GM23338 (cell line): Measurements from ENCODE around the gene SCAMP1. TPM values are rescaled to one million over a fixed set of nuclear protein-coding genes. Genes with fewer than 3 reads are reported as not detected.
A peak's percentile ranks its signal among the peaks of the same experiment; 100 is the strongest.

ENCODE experiments used
- ATAC-seq: fragments of 200-7000 bp; cut with Tn5 transposase; 3 replicates; pipeline ENCODE4 v1.9.1; 2020
- DNase-seq: peaks from one replicate; pipeline ENCODE4 v3.0.0-alpha.2; 2015; ENCODE audit warnings: low spot score
- H2AFZ ChIP-seq: fragments of 200-600 bp; sonication (generic); 2 replicates; pipeline ENCODE4 v1.8.0; 2016; ENCODE audit warnings: antibody characterized with exemption, mild to moderate bottlenecking, moderate library complexity
- H3F3A ChIP-seq: fragments of 200-600 bp; sonication (generic); replicated peaks from 2 replicates; pipeline ENCODE4 v1.8.0; 2017; ENCODE audit warnings: antibody characterized with exemption, mixed run types, low read depth
- H3K27ac ChIP-seq: fragments of 200-600 bp; sonication (generic); 2 replicates; pipeline ENCODE4 v1.6.1; 2016; ENCODE audit warnings: low read depth
- H3K27me3 ChIP-seq: fragments of 200-600 bp; sonication (generic); 2 replicates; pipeline ENCODE4 v1.8.0; 2016; ENCODE audit warnings: mild to moderate bottlenecking, mixed run types, moderate library complexity; ENCODE audit not compliant: insufficient read depth
- H3K36me3 ChIP-seq: fragments of 200-600 bp; sonication (generic); 2 replicates; pipeline ENCODE4 v1.8.0; 2016; ENCODE audit warnings: mild to moderate bottlenecking; ENCODE audit not compliant: insufficient read depth
- H3K4me1 ChIP-seq: fragments of 200-600 bp; sonication (generic); 2 replicates; pipeline ENCODE4 v1.8.0; 2016; ENCODE audit warnings: mild to moderate bottlenecking, moderate library complexity; ENCODE audit not compliant: insufficient read depth
- H3K4me2 ChIP-seq: fragments of 200-600 bp; sonication (generic); 2 replicates; pipeline ENCODE4 v1.7.1; 2017; ENCODE audit warnings: mixed run types
- H3K4me3 ChIP-seq: fragments of 200-600 bp; sonication (generic); 2 replicates; pipeline ENCODE4 v1.6.1; 2016; ENCODE audit warnings: mixed run types
- H3K79me2 ChIP-seq: fragments of 200-600 bp; sonication (generic); replicated peaks from 2 replicates; pipeline ENCODE4 v1.8.0; 2017; ENCODE audit warnings: mild to moderate bottlenecking; ENCODE audit not compliant: insufficient read depth
- H3K9me2 ChIP-seq: fragments of 200-600 bp; sonication (generic); 2 replicates; pipeline ENCODE4 v1.8.0; 2017; ENCODE audit not compliant: insufficient read depth
- H4K20me1 ChIP-seq: fragments of 200-600 bp; sonication (generic); replicated peaks from 2 replicates; pipeline ENCODE4 v1.8.0; 2017; ENCODE audit warnings: mild to moderate bottlenecking; ENCODE audit not compliant: insufficient read depth
- H3K27ac Mint-ChIP-seq: 2 replicates; pipeline ENCODE4 v1.8.0; 2020; ENCODE audit warnings: inconsistent platforms, mild to moderate bottlenecking, moderate library complexity, mixed read lengths
- H3K27me3 Mint-ChIP-seq: 3 replicates; pipeline ENCODE4 v1.8.0; 2022; ENCODE audit warnings: low read depth, mild to moderate bottlenecking, moderate library complexity, mixed read lengths, inconsistent platforms; ENCODE audit not compliant: insufficient read depth, poor library complexity
- H3K36me3 Mint-ChIP-seq: 3 replicates; pipeline ENCODE4 v1.8.0; 2021; ENCODE audit warnings: low read depth, mild to moderate bottlenecking, inconsistent platforms, moderate library complexity, mixed read lengths
- H3K4me1 Mint-ChIP-seq: 3 replicates; pipeline ENCODE4 v1.8.0; 2020; ENCODE audit warnings: mild to moderate bottlenecking, inconsistent platforms, mixed read lengths
- H3K4me3 Mint-ChIP-seq: 3 replicates; pipeline ENCODE4 v1.8.0; 2021; ENCODE audit warnings: moderate library complexity, mild to moderate bottlenecking, inconsistent platforms, mixed read lengths
- H3K9me3 Mint-ChIP-seq: 3 replicates; pipeline ENCODE4 v1.8.0; 2020; ENCODE audit warnings: moderate library complexity, mild to moderate bottlenecking, inconsistent platforms, mixed read lengths
- EZH2phosphoT487 ChIP-seq: fragments of 200-600 bp; sonication (generic); IDR thresholded peaks from one replicate; pipeline ENCODE4 v1.8.1; 2018; ENCODE audit warnings: antibody characterized with exemption; ENCODE audit not compliant: unreplicated experiment
- JUNB ChIP-seq: IDR thresholded peaks from one replicate; pipeline ENCODE4 v1.6.1; 2016; ENCODE audit warnings: antibody characterized with exemption; ENCODE audit not compliant: unreplicated experiment
- POLR2AphosphoS5 ChIP-seq: IDR thresholded peaks from 2 replicates; pipeline ENCODE4 v1.6.1; 2016; ENCODE audit warnings: antibody characterized with exemption, low read depth
- ZNF114 ChIP-seq: fragments of 250-450 bp; sonication (Bioruptor Pico); IDR thresholded peaks from 2 replicates; pipeline ENCODE4 v1.5.0; 2020; ENCODE audit warnings: mild to moderate bottlenecking, moderate library complexity
- ZNF331 ChIP-seq: fragments of 250-450 bp; sonication (Bioruptor Pico); IDR thresholded peaks from 2 replicates; pipeline ENCODE4 v1.5.0; 2020; ENCODE audit warnings: low read depth, mild to moderate bottlenecking, moderate library complexity
- polyA plus RNA-seq: library from polyadenylated mRNA; unstranded; fragments of >200 nt; fragmentation: Nextera tagmentation; extraction: Ambion mirVana; gene quantifications from 2 replicates; pipeline ENCODE4 v1.2.1, GENCODE V29; 2016
- total RNA-seq: library from RNA; depleted of rRNA; stranded (reverse); fragments of >200 nt; shearing (Covaris generic); gene quantifications from 2 replicates; pipeline ENCODE4 v1.2.3, GENCODE V29; 2014
- TF ChIP-seq, protein P1 (sequence below), 2 experiments: fragments of 200-600 bp in 1 of 2; sonication (generic) in 1 of 2; conservative IDR thresholded peaks; 2 replicates each; pipeline versions ENCODE4 v1.5.1 to v1.6.1; 2016 to 2017; ENCODE audit warnings: antibody characterized with exemption in 2 of 2, low read depth in 2 of 2, mild to moderate bottlenecking in 2 of 2, moderate library complexity in 1 of 2
- TF ChIP-seq, protein P2 (sequence below): IDR thresholded peaks from 2 replicates; pipeline ENCODE4 v1.6.1; 2016; ENCODE audit warnings: antibody characterized with exemption

The SCAMP1 gene
- total and polyA plus RNA-seq, 2 experiments from 2014 or later = 26.8 to 53.9 TPM

DNA sequence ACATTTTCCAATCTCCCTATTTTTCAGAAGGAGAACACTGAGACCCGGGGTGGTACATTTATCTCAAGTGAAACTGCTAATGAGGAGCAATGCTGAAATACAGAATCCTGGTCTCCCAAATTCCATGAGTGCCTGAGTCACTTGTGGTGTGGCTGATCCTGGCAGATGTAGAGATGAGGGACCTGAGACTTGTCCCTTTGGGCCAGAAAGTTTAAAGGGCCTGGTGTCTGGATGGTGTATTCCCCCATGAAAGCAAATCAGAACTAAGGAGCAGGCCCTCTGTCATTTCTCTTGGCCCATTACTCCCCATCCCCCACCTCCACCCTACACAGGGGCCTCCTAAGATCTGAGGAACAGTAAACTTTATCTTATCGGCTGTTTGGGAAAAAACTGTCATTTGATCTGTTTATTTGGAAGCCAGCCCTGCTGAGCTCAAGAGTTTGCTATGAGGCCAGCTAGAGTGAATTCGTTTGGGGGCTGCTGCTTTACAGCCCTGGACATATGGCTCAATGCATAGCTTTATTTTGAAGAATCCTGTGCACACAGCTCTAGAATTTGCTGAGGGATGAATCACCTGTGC, 147.9 kb downstream of the SCAMP1 start (continued):
- TF ChIP-seq, protein P1, sequence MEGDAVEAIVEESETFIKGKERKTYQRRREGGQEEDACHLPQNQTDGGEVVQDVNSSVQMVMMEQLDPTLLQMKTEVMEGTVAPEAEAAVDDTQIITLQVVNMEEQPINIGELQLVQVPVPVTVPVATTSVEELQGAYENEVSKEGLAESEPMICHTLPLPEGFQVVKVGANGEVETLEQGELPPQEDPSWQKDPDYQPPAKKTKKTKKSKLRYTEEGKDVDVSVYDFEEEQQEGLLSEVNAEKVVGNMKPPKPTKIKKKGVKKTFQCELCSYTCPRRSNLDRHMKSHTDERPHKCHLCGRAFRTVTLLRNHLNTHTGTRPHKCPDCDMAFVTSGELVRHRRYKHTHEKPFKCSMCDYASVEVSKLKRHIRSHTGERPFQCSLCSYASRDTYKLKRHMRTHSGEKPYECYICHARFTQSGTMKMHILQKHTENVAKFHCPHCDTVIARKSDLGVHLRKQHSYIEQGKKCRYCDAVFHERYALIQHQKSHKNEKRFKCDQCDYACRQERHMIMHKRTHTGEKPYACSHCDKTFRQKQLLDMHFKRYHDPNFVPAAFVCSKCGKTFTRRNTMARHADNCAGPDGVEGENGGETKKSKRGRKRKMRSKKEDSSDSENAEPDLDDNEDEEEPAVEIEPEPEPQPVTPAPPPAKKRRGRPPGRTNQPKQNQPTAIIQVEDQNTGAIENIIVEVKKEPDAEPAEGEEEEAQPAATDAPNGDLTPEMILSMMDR (conservative IDR thresholded peaks at IDR 0.05; ENCODE audit: low read depth in 2 of 2) = no peak
- TF ChIP-seq POLR2AphosphoS5 = no peak

DNA sequence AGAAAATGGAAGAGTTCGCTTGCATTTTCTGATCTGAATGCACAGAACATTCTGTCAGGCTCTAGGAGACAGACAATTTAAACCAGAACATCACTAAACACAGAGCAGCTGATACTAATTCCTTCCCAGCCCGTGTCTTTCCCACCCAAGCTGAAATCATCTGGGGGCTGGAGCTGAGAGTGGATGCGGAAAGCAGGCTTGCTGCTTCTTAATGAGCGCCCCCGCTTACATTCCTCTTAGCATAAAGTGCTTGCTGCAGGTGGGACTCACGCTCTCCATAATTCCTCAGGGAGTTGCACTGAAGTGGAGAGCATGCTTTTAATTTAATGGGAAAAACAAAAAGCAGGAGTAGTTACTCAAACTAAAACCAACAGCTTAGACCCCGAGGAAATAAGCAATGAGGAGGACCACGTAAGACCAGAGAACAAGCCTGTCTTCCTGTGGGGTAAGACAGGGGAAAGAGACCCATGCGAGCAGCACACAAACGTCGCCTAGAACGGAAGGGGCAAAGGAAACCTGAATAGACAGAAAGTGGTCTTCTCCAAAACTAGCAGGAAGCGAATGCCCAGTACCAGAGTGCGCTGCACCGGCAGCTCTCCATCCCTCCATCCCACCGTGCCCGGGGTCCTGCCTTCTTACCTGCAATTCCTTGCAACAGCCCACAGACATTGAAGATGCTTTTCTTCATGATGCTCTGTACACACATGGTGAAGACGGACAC, 148.9 kb downstream of the SCAMP1 start:
- H3K27ac Mint-ChIP-seq = peak overlapping the region; percentile 25; the same call in 1 of the 2 replicates
- H3K27ac ChIP-seq = no peak overlapping the region
- no peaks in the 10 kb centered on the region; the same call in 1 of the 3 replicates for H3K36me3 Mint-ChIP-seq

DNA sequence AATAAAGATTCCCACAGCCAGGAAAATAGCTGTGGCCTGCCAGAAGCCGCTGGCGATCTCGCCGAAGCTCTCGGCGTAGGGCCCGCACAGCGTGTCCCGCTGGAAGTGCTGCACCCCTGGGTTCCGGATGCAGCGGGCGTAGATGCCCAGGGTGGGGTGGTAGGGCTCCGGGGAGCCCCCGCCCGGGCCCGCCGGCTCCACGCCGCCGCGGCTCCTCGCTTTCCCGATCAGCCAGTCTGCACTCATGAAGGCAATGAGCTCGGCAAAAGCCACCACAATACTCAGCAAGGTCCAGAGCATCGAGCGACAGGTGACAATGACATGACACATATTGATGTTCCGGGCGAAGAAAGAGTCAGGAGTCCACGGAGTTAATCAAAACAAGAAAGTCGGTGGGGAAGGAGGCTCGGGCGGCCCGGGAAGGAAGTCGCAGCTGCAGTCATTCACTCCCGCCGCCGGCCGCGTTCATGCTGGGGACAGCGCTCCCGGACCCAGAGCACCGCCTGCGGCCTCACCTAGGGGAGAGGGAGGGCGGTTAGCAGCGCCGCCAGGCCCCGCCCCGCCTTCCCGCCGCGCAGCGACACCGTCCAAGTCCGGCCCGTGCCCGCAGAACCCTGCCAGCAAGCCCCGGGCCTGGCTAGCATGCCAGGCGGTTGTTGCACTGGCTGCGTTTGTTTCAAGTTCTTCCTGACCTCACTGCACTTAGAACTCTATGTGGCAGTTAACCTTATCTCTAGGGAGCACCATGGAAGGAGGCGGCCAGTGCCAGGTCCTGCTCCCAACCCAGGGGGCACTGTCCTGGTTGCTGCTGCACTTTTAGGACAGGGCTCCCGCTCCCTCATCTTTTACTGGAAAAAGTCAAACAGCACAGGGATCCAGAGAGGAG, 149.7 kb downstream of the SCAMP1 start:
- Mint-ChIP-seq H3K27me3 (peaks cover 5% of the 10 kb centered on the region), H3K9me3 (no peaks in the 10 kb centered on the region), H3K4me3 (peak overlapping the region; percentile 62), H3K36me3 (peaks cover 5% of the 10 kb centered on the region), H3K4me1 (peaks cover 46% of the 10 kb centered on the region), H3K27ac (peak overlapping the region; percentile 61; the same call in 1 of the 2 replicates)
- Histone ChIP-seq H3K36me3 (no peaks in the 10 kb centered on the region), H3K4me2 (peak overlapping the region; percentile 90), H3K4me1 (peaks cover 28% of the 10 kb centered on the region), H4K20me1 (peaks cover 12% of the 10 kb centered on the region), H3K4me3 (peak overlapping the region; percentile 53), H3K27ac (no peak overlapping the region), H3K27me3 (no peaks in the 10 kb centered on the region), H2AFZ (no peak overlapping the region), H3K79me2 (peaks cover 59% of the 10 kb centered on the region), H3K9me2 (no peaks in the 10 kb centered on the region), H3F3A (0 out of 2 replicates have a peak, but pooled peaks cover 4% of the 10 kb centered on the region)
- peak; percentile 94 for ATAC-seq
- peak; percentile 84 for DNase-seq
- TF ChIP-seq ZNF114 (no peak), POLR2AphosphoS5 (no peak), EZH2phosphoT487 (no peak)
- TF ChIP-seq, protein P1 (conservative IDR thresholded peaks at IDR 0.05; ENCODE audit: low read depth in 2 of 2) = peak; percentile 40 to 48
- TF ChIP-seq, protein P2, sequence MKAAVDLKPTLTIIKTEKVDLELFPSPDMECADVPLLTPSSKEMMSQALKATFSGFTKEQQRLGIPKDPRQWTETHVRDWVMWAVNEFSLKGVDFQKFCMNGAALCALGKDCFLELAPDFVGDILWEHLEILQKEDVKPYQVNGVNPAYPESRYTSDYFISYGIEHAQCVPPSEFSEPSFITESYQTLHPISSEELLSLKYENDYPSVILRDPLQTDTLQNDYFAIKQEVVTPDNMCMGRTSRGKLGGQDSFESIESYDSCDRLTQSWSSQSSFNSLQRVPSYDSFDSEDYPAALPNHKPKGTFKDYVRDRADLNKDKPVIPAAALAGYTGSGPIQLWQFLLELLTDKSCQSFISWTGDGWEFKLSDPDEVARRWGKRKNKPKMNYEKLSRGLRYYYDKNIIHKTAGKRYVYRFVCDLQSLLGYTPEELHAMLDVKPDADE = no peak

More for the DNA sequence above, 148.9 kb downstream of the SCAMP1 start:
- Histone ChIP-seq H3K27me3 (no peaks in the 10 kb centered on the region), H4K20me1 (peaks cover 15% of the 10 kb centered on the region), H3K36me3 (no peaks in the 10 kb centered on the region), H2AFZ (no peak overlapping the region), H3K9me2 (no peaks in the 10 kb centered on the region), H3F3A (0 out of 2 replicates have a peak, but pooled peaks cover 4% of the 10 kb centered on the region), H3K4me1 (peaks cover 34% of the 10 kb centered on the region), H3K4me2 (peak overlapping the region; percentile 90; the same call in 1 of the 2 replicates), H3K4me3 (peak overlapping the region; percentile 53; the same call in 1 of the 2 replicates), H3K79me2 (peaks cover 58% of the 10 kb centered on the region)
- ATAC-seq = no peak
- DNase-seq = no peak
- Mint-ChIP-seq H3K4me1 (peaks cover 54% of the 10 kb centered on the region), H3K9me3 (no peaks in the 10 kb centered on the region), H3K4me3 (peak overlapping the region; percentile 39; the same call in 1 of the 3 replicates), H3K27me3 (peaks cover 10% of the 10 kb centered on the region)
- TF ChIP-seq ZNF331 (no peak), JUNB (no peak), POLR2AphosphoS5 (no peak)
